ENCODE results near the gene MUC4. TPM values are rescaled to one million over a fixed set of nuclear protein-coding genes. Genes with fewer than 3 reads are reported as not detected.

The MUC4 gene
- total and polyA plus RNA-seq, 10 of the 15 experiments (the other 5 are each of a cell fraction or from before 2014, with no cell fraction given), result 0.02 to 0.46 (median 0.27) TPM; not detected in 4

- Histone ChIP-seq H3K36me3 (ENCODE audit: control insufficient read depth in 2 of 2, insufficient read depth in 2 of 2, low read length in 1 of 2) (no peaks in the 10 kb centered on the region), H3K4me2 (ENCODE audit: control insufficient read depth, insufficient read depth) (no peak overlapping the region), H3K9ac (ENCODE audit: control insufficient read depth, insufficient read depth, low read length) (no peak overlapping the region), H3K4me1 (ENCODE audit: control insufficient read depth, insufficient read depth, low read length) (no peaks in the 10 kb centered on the region), H3K27ac (ENCODE audit: control insufficient read depth, insufficient read depth) (no peak overlapping the region), H3K9me3 (replicated peaks; ENCODE audit: control insufficient read depth, insufficient read depth, low read length) (no peaks in the 10 kb centered on the region), H2AFZ (ENCODE audit: control insufficient read depth, low read depth, low read length) (no peak overlapping the region), H4K20me1 (ENCODE audit: control insufficient read depth, insufficient read depth) (no peaks in the 10 kb centered on the region), H3K27me3 (replicated peaks in 1 of 2; ENCODE audit: control insufficient read depth in 2 of 2, insufficient read depth in 2 of 2, low read length in 1 of 2) (no peaks in the 10 kb centered on the region; a peak in 2 of 4 replicates), H3K4me3 (no peak overlapping the region), H3K79me2 (ENCODE audit: control insufficient read depth, insufficient read depth, low read length) (no peaks in the 10 kb centered on the region)
- intact Hi-C loops (cut with micrococcal nuclease; ENCODE audit: unreplicated experiment) (no loop called here), in situ Hi-C loops (cut with MboI) (no loop called here)
- DNase-seq (ENCODE audit: low read depth, low spot score) (no peak), FAIRE-seq (no peak), ATAC-seq (no peak)
- WGBS (ENCODE audit: insufficient coverage, insufficient replicate concordance, low lambda C conversion rate, missing lambda C conversion rate), result 40% methylated on average over 26 of the region's 28 CpGs
- POLR2A ChIA-PET, result no interaction called here
- SMC1A ChIA-PET (ENCODE audit: uncharacterized antibody, unreplicated experiment), result interaction anchor here (0.7 kb wide), 1 partner anchor 48 kb away, joined by 3 read pairs; no protein-coding TSS in a partner anchor
- no peak for TF ChIP-seq PRDM15 (CRISPR knock-in tag; IDR thresholded peaks at IDR 0.05)
- TF ChIP-seq SP1 (IDR thresholded peaks at IDR 0.05; ENCODE audit: low read depth, low read length), result no peak
- no peak for TF ChIP-seq USF1 (IDR thresholded peaks at IDR 0.05; ENCODE audit: borderline replicate concordance, extremely low read length, insufficient read depth, low read depth, low read length)
- TF ChIP-seq ESRRA (IDR thresholded peaks at IDR 0.05; ENCODE audit: low read length), result no peak
- TF ChIP-seq SUZ12 (IDR thresholded peaks at IDR 0.05; ENCODE audit: unreplicated experiment), result no peak
- no peak for TF ChIP-seq LARP7 (IDR thresholded peaks at IDR 0.05)
- no peak for TF ChIP-seq IRF4 (IDR thresholded peaks at IDR 0.05; ENCODE audit: low read depth, low read length)
- no peak for TF ChIP-seq SPI1 (IDR thresholded peaks at IDR 0.05; ENCODE audit: borderline replicate concordance, insufficient read depth, low read depth, low read length)
- TF ChIP-seq NFXL1 (IDR thresholded peaks at IDR 0.05; ENCODE audit: borderline replicate concordance), result no peak
- no peak for TF ChIP-seq IRF5 (IDR thresholded peaks at IDR 0.05; ENCODE audit: borderline replicate concordance)
- no peak for TF ChIP-seq NBN (IDR thresholded peaks at IDR 0.05)
- TF ChIP-seq SUPT20H (IDR thresholded peaks at IDR 0.05; ENCODE audit: borderline replicate concordance, control insufficient read depth, low read depth, low read length), result no peak
- no peak for TF ChIP-seq RAD21 (IDR thresholded peaks at IDR 0.05; ENCODE audit: insufficient read depth, low read depth, low read length)
- BruUV-seq (replicated peaks), result no TSS peak
- RAD21 ChIA-PET (ENCODE audit: unreplicated experiment), result no interaction called here
- CTCF ChIA-PET, result no interaction called here
These were observed 46.6 kb downstream of the MUC4 start for GRCh38 chr3:195764961-195765706.

All from GM12878 (cell line).